IMR-90 (cell line): ENCODE data around the gene SH2D4B.

Source experiments
- RFX5 ChIP-seq: IDR thresholded peaks from 2 replicates; pipeline ENCODE4 v1.8.0; 2012; ENCODE audit warnings: low read depth, mild to moderate bottlenecking, low read length, moderate library complexity
- SMC3 ChIP-seq: fragments of 150-350 bp; IDR thresholded peaks from 2 replicates; pipeline ENCODE4 v1.6.1; 2016; ENCODE audit warnings: low read depth, mild to moderate bottlenecking, antibody characterized with exemption, low read length, moderate library complexity
- TF ChIP-seq, protein P1 (sequence below): conservative IDR thresholded peaks from 2 replicates; pipeline ENCODE4 v1.5.1; 2012; ENCODE audit warnings: mild to moderate bottlenecking, low read depth, low read length, improper control_type of control experiment

DNA sequence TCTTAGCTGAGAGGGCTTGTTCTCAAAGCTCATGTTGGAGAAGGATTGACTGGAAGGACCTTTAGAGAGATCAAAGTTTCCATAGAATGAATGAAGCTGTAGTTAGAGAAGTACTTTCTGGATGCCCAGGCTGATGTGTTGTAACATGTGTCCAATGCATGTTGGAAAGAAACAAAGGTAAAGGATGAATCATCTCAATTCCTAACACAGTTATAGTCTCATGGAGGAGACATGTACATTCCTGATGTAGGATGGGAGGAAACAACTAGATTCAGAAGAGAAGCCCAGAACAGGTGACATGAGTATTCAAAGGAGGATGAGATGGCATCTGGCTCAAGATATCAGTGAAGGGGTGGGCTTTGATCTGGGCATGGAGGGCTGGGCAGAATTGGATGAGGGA, 152.7 kb downstream of the SH2D4B start:
- TF ChIP-seq, protein P1, sequence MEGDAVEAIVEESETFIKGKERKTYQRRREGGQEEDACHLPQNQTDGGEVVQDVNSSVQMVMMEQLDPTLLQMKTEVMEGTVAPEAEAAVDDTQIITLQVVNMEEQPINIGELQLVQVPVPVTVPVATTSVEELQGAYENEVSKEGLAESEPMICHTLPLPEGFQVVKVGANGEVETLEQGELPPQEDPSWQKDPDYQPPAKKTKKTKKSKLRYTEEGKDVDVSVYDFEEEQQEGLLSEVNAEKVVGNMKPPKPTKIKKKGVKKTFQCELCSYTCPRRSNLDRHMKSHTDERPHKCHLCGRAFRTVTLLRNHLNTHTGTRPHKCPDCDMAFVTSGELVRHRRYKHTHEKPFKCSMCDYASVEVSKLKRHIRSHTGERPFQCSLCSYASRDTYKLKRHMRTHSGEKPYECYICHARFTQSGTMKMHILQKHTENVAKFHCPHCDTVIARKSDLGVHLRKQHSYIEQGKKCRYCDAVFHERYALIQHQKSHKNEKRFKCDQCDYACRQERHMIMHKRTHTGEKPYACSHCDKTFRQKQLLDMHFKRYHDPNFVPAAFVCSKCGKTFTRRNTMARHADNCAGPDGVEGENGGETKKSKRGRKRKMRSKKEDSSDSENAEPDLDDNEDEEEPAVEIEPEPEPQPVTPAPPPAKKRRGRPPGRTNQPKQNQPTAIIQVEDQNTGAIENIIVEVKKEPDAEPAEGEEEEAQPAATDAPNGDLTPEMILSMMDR = no peak
- TF ChIP-seq RFX5 (no peak), SMC3 (no peak)
